ENCODE results near the gene CREB5.

CREB5 gene

GRCh38 chr7:28697913-28698563 lies 285.7 kb downstream of the CREB5 start:
- DNase-seq = no peak

DNA sequence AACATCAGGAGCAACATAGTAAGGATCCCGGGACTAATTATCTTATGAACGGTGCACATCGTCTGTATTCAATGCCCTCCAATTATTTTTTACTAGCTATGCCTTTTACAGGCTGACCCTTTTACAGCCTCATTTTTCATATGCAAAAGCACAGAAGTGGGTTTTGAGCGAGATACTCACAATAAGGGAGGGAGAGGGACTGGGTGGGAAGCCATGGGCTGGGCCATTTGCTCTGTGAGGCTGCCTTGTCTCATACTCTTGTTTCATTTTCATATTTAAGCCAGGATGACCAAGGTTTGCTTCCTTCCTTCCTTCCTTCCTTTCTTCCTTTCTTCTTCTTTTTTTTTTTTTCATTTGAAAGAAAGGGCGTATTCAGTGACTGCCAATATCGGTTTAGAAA lies 286.5 kb downstream of the CREB5 start:
- DNase-seq = no peak

- no peak for DNase-seq
These were observed 287.8 kb downstream of the CREB5 start for GRCh38 chr7:28700096-28700495.

- DNase-seq = no peak
These were observed 288.5 kb downstream of the CREB5 start for GRCh38 chr7:28700790-28701203.

DNA sequence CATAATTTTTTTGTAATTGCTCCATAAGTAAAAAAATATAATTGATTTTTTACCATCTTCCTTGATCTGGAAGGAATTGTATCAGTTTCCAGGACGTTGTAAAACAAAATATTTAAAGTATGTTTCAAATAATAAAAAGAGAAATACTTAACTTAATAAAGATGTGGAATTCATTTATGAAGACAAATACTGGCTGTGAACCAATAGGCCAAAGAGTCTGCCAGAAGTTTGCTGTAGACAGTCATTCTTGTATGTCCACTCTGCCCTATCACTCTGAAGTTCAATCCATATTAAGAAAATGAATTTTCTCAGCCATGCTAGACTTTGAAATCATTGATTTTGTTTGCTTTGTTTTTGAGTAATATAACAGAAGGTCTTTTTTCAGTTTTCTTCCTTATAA lies 289.4 kb downstream of the CREB5 start:
- DNase-seq = no peak

DNA sequence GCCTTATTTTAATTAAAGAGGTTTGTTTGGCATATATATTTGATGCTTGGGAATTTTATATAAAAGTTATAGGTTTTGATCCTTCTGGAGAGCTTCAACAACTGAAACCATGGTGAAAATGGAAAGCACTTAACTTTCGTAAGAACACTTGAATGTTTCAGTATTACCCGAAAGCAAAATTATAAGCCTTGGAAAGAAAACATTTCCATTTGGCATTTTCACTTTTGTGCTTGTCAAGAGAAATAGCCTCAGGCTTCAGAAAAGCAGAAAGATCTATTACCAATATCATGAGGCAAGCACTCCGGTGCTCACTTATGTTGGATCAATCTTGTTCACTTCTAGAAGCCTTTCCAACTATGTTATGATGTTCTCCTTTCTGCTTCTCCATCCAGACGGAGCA lies 289.9 kb downstream of the CREB5 start:
- no peak for DNase-seq

DNA sequence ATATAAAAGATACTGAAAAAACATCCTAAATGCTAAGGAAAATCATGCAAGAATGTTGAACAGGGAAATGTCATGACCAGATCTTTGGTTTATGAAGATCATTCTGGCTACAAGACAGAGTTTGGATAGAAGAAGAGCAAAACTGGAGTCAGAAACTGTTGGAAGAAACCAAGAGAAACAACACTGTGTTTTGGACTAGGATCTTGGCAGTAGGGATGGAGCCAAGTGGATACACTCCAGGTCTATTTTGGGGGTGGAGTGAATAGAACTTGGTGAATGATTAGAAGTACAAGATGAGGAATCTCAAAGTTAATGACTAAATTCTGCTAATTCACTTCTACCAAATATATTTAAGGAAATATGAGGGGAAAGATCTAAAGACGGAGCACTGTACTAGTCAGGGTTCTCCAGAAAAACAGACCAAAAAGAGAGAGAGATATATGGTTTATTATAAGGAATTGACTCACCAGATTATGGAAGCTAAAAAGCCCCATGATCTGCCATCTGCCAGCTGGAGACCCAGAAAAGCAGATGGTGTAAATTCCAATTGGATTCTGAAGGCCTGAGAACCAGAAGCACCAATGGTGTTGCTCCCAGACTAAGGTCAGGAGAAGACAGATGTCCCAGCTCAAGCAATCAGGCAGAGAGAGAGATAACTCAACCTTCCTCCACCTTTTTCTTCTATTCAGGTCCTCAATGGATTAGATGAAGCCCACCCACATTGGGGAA lies 290.9 kb downstream of the CREB5 start:
- DNase-seq = no peak

- DNase-seq = no peak
These were observed 292.4 kb downstream of the CREB5 start for GRCh38 chr7:28704706-28705105.

GRCh38 chr7:28705350-28705749 lies 293.0 kb downstream of the CREB5 start:
- no peak for DNase-seq

DNA sequence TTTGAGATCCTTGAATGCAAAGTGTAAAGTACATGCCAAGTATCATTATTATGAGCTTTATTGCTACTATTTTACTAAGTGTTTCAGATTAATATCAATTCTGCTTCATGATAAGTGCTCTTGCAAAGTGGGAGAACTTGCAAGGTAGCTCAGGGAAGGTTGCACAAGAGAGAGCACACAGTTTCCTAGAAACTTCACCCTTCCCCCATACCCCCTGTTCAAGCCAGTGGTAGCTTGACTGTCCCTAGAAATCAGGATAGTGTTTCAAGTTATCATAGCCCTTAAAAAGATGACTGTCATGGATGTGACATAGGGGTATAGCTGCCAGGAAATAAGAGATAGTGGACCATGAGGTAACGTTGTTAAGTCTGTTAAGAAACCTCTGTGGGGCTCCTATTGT lies 294.3 kb downstream of the CREB5 start:
- no peak for DNase-seq

- no peak for DNase-seq
These were observed 295.0 kb downstream of the CREB5 start for GRCh38 chr7:28707291-28707690.

- no peak for DNase-seq
These were observed 296.0 kb downstream of the CREB5 start for GRCh38 chr7:28708033-28708951.

- no peak for DNase-seq
These were observed 297.4 kb downstream of the CREB5 start for GRCh38 chr7:28709748-28710147.

DNA sequence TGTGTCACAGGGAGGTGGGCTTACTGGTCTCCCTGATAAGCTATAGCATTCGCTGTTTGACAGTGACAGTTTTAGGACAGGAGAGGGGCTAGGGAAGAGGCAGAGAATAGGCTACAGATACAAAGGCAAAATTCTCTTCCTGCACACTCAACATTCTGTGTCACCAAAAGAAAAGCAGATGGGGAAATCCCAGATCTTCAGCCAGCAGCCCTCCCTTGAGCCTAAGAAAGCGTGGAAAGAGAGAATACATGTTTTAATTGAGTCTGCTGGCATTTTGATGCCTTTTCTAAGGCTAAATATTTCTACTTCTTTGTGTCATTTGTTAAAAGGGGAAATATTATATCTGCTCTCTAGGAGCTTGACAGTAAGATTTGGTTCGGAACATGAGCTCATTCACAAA lies 298.8 kb downstream of the CREB5 start:
- DNase-seq = no peak

GRCh38 chr7:28714459-28715120 lies 302.3 kb downstream of the CREB5 start:
- no peak for DNase-seq

GRCh38 chr7:28717445-28718054 lies 305.2 kb downstream of the CREB5 start:
- no peak for DNase-seq

GRCh38 chr7:28718055-28718481 lies 305.8 kb downstream of the CREB5 start:
- DNase-seq = no peak

DNA sequence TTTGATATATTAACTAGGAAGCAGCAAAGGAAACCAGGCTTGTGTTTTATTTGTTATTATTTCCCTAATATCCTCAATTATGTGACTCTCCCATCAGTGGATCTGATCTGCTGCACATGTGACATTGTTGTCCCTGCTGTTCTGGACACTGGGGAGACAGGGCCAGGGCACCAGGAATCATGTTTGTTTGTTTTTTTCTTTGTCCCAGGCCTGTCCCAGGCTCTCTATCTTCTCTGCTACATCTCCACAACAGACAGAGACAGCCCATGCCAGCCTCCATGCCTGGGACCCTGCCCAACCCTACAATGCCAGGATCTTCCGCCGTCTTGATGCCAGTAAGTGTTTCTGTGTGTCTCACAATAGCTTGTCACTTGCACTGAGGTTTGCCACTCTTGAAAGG lies 306.2 kb downstream of the CREB5 start:
- DNase-seq = no peak

GRCh38 chr7:28722684-28723083 lies 310.4 kb downstream of the CREB5 start:
- DNase-seq = no peak

- DNase-seq = no peak
These were observed 311.0 kb downstream of the CREB5 start for GRCh38 chr7:28723336-28723735.

DNA sequence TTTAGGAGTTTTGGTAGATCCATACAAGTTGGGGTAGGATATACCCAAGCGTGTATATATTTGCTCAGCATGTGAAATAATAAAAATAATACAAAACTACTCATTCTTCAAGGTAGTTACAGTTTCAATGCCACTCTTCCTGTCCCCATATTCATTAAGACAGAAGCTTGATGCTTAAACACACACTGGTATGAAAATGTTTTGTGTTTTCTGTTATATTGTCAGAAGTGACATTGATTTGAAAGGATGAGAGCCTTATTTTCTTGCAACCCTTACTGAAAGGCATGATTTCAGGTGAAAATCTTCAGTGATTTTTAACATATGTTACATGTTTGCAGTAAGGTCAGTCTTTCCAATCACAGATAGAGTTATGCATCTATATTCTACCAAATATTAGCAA lies 312.2 kb downstream of the CREB5 start:
- DNase-seq = no peak

DNA sequence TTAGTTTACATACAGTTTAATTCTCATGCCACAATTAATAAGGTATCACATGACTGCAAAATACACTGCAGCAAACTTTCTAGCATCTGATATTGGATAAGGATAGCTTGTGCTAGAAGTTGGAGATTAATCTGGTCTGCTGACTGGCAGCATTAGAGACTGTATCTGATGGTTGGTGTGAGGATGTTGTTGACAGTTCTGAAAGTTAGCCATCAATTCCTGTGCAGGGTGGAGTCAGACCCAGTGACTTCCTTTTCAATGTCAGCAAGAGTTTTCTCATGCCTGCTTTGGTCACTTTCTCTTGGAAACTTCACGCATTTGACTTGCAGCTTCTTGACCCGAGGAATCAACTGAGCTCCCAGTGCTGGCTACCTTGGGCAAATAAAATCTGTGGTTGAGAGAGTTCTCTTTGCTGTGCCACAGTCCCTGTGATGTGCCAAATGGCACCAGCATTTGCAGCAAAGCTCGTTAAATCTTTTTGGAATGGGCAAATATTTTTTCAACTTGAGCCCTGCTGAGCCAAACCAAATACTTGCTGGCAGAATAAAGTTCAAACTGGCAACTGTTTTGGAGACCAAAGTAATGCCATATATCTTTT lies 312.8 kb downstream of the CREB5 start:
- no peak for DNase-seq

Measured in activated naive CD4-positive, alpha-beta T cell treated with Interleukin-2 at 50 U/mL for 16 hours (primary cell).